HG03108 (cell line): Measurements from ENCODE around the gene ATP5F1D.

Experiments
- ATAC-seq: cut with Tn5 transposase; IDR thresholded peaks from one replicate; pipeline ENCODE4 v1.9.1; 2021; ENCODE audit warnings: moderate library complexity; ENCODE audit not compliant: unreplicated experiment

The ATP5F1D gene

DNA sequence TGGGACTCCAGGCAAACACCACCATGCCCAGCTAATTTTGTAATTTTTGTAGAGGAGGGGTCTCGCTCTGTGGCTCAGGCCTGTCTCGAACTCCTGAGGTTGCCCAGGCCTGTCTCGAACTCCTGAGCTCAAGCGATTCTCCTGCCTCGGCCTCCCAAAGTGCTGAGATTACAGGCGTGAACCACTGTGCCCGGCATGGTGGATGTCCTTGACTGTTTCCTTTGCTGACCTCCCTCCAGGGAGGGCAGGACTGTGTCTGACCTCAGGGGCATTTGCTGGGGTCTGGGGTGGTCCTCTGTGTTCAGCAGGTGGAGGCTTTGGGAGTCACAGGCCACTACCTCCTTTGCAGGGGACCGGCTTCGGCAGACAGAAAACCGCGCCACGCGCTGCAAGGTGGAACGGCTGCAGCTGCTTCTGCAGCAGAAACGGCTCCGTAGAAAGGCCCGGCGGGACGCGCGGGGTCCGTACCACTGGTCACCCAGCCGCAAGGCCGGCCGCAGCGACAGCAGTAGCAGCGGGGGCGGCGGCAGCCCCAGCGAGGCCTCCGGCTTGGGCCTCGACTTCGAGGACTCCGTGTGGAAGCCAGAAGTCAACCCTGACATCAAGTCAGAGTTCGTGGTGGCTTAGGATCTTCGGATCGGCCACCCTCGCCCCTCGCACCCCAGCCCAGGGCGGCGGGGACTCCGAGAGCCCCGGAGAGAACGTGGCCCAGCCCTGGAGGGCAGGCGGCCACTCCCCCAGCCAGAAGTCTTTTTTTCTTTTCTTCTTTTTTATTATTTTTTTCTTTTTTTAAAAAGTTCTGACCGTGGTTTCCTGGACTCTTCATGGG, 15.3 kb downstream of the ATP5F1D start:
- no peak for ATAC-seq

GRCh38 chr19:1257475-1258162, 16.1 kb downstream of the ATP5F1D start:
- no peak for ATAC-seq

GRCh38 chr19:1258163-1258492, 16.6 kb downstream of the ATP5F1D start:
- no peak for ATAC-seq

DNA sequence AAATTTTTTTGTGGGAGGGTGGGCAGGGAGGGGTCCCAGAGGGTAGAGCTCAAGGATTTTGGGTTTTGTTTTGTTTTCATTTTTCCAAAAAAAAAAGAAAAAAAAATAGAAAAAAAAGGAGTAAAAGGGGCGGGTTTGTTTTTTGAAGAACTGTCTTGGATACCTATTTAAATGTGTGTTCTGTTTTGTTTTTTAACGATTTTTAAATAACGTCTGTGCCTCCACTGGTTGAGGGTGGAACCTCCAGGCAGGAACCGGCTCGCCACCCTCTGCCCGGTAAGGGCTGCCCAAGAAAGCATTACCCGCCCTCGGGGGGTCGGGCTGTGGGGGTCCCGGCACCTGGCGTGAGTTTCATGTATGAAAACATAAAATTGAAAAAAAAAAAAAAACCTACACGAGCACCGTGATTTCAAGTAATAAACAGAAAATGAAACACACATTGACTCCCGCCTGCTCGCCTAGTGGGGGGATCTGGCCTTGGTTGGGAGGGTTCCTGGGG, 17.2 kb downstream of the ATP5F1D start:
- no peak for ATAC-seq

DNA sequence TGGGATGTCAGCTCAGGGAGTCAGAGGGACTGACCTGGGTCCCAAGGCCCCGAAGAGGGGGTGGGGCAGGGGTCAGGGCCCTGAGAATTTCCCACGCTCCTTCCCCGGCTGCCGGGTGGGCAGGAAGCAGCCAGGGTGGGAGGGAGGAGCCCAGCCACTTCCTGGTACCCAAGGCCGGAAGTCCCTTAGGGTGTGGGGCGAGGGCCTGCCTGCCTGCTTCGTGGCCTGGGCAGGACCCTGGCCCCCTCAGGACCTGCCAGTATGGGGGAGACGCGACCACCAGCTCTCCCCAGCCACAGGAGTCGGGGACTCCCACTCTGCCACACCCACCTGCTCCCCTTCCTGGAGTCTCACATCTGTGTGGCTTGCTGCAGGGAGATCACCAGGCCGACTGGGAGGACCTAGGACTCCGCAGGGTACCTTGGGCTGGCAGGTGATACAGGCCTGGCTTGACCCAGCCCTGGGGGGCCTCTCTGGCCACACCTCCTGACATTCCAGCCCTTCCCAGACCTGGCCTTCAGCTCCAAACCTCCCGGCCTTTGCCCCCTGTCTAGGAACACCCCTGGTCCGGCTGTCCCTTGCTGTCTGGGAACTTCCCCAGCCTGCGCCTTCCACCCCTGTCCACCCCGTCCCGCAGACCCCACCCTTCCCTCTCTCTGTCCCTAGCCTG, 17.8 kb downstream of the ATP5F1D start:
- peak; percentile 22 for ATAC-seq

DNA sequence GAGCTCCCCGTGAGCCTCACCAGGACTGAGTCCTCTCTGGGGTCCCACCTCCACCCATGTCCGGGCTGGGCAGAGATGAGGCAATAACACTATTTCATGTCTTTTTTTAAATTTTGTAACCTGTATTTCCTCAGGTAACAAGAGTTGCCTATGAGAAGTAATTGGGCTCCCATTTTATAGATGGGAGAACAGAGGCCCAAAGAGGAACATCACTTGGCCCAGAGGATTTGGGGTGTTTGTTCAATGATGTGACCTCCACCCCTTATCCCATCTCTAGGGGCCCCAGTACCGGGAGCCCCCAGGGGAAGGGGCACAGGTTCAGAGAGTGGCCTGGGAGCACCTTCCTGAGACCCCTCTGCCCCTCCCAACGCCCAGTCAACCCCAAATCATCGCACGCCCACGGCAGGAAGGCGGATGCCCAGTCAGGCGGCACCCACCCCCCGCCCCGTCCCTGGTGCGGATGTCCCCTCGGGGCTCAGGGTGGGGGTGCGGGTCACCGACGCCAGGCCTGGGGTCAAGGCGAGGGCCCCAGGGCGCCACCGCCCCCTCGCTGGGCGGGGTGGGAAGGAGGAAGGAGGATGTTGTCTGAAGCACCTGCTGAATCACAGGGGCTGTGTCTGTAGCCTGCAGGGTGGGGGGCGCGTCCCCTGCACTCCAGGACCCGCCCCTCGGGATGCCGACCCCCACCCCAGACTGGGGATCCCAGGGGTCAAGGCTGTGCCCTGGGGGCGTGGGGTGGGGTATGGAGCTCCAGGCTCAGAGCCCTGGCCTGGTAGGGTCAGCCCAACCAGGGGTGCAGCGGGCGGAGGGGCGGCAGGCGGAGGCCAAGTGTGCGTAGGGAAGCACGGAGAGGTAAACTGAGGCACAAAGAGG, 18.6 kb downstream of the ATP5F1D start:
- peak; percentile 7 for ATAC-seq

DNA sequence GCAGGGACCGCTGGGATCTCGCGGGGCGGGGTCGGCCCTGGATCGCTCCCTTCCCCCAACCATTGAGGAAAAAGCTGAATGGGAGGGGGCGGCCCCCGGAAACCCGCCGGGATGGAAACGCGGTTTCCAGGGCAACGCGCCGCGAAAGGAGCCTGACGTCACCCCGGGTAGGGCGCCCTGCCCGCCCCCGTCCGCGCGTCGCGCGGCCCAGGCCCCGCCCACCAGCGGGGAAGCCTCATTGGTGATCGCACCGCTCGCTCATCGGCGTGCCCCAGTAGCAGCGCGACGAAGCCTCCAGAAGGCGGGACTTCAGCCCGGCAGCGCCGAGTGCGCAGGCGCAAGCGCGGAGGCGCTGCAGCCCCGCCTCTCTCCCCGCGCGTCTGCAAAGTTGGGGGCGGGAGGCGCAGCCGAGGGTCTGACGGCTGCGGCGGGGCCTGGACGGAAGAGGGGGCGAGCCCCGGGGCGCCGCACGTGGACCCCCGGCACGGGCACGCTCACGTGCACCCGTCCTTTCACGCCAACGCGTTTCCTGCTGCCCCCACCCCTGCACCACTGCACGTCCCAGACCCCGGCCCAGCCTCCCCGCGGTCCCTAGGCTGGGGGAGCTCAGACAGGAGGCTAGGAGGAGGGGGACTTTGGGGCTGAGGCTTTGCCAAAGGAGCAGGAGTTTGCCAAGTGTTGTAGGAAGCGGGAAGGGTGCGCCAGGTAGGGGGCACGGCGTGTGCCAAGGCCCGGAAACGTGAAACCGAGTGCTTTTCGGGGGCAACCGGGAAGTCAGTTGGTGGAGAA, 19.4 kb downstream of the ATP5F1D start:
- ATAC-seq = peak; percentile 29

GRCh38 chr19:1261538-1261797, 19.9 kb downstream of the ATP5F1D start:
- ATAC-seq = no peak

- no peak for ATAC-seq
These were observed 20.5 kb downstream of the ATP5F1D start for GRCh38 chr19:1261798-1262622.

DNA sequence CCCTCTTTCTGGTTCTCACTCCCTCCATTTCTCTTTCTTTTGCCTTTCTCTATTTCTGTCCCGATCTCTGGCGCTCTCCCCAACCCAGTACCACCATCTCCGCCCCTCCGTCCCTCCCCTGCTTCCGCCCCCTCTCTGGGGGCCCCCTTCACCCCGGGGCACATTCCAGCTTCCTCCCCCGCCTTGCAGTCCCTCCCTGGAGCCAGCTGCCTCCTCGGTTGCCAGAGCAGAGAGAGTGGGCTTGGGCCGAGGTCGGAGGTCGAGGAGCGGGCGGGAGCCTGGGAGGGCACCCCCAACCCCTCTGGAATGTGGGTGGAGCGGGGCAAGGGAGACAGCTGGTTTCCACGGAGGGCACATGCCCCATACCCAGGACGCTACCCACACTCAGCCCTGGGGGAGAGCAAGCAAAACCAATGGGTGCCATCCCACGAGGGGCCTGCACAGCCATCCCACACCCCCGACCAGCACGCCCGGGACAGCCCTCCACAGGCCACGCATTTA, 21.1 kb downstream of the ATP5F1D start:
- no peak for ATAC-seq

DNA sequence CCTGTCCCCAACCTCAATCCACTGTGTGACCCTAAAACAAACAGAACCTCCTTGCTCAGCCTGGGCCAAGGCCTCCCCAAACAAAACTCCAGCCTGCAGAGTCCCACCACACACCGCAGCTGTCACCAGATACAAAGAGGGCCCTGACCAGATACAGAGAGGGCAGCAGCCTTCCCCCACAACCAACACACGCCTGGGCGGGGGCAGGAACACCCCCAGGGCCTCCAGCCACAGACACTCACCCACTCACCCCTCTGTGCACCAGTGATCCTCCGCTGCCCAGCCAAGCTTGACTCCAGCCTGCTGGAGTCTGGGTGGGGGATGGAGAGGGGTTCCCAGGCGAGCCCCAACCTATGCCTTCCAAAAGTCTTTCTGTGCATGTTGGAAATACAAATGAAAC, 21.6 kb downstream of the ATP5F1D start:
- ATAC-seq = no peak

GRCh38 chr19:1264801-1265614, 23.5 kb downstream of the ATP5F1D start:
- no peak for ATAC-seq

GRCh38 chr19:1265615-1266128, 24.1 kb downstream of the ATP5F1D start:
- ATAC-seq = no peak

DNA sequence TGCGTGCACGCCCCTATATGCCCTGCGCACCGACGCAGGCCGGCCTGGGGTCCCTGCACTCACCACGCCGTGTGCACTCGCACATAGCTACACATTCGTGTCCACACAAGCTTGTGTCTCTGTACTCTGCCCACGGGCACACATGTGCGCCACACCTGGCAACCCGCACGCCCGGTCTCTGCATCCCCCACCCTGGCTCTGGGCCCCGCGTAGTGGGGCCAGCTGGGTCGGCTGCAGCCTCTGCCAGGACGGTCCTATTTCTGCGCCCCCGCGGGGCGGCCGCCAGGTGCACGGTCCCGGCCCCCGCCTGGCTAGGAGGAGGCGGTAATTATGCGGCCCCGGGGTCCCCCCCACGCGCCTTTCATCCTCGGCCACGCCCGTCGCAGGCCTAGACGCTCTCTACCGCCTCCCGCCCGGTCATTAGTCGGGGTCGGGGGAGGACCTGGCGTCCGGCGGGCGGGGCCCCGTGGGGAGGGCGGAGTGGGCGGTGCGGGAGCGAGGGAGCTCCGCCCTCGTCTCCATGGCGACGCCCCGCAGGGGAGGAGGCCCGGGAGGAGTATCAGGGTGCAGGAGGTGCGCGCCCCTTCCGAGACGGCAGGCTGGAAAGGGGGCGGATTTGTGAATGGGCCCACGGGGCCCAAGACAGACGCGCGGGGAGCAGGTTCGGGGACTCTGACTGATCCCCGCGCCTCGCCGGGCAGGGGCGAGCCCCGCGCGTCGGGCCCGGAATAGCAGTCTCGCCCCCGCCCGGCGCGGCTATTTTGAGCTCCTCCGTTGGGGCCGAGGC, 24.8 kb downstream of the ATP5F1D start:
- ATAC-seq = peak; percentile 24

DNA sequence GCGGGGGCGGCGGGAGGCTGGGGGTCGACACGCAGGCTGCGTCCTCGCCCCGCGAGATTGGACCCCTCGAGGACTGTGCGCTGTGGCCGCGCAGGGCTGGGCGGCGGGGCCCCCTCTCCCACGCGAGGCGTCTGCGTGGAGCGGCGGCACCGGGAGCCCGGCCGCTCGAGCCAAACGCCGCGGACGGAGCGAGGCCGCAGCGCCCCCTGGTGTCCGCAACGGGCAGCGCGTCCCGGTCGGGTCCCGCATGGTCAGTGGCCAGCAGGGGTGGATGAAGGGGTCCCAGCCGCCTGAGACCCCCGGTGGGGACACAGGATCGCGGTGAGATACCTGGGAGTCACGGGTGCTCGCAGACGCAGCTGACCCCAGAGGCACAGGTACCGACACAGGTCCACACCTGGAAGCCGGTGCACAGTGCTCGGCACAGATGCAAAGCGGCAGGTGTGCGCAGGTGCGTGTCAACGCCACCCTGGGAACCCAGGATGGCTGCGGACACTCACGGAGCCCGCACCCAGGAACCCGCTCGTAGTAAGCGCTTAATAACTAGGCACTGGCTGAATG, 25.4 kb downstream of the ATP5F1D start:
- peak; percentile 8 for ATAC-seq

DNA sequence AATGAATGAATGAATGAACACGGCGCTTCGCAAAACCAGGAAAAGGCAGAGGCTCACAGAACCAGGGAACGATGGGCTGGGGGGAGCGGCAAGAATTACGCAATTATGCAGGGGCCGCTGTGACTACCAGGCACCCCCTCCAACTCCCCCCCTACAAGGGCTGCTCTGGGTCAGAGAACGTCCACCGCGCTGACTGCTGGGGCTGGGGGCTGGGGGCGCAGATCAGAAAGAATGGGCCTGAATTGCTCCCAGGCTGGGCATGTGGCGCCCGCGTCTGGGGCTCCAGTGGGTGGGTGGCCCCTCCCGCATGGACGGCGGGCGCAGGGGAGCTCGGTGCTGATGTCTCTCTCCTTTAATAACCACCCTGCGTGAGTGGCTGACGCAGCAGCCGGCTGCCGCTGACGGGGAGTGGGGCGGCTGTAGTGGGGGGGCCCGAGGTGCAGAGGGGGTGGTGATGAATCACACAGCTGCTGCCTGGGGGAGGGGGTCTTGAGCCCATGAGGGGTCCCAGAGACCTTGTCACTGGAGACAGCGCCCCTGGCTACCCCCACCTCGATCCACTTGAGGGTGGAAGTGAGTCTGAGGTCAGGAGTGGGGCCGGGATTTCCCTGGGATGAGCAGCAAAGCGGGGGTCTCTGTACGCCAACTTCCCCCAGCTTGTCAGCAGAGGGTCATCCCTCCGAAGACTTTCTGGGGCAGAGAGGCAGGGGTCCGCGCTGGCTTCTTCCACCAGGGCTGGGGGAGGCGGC, 26.1 kb downstream of the ATP5F1D start:
- ATAC-seq = no peak
